OCI-LY7 (cell line): ENCODE results near the gene TEPSIN.

Experiments
- CTCF ChIP-seq: fragments of 200-600 bp; sonication (generic); conservative IDR thresholded peaks from 2 replicates; pipeline ENCODE4 v1.5.1; 2014; ENCODE audit warnings: mild to moderate bottlenecking, antibody characterized with exemption, low read length, moderate library complexity, mixed read lengths
- EZH2phosphoT487 ChIP-seq: fragments of 200-600 bp; sonication (generic); IDR thresholded peaks from 2 replicates; pipeline ENCODE4 v1.6.1; 2018; ENCODE audit warnings: low read depth, borderline replicate concordance, mild to moderate bottlenecking, mixed run types, antibody characterized with exemption, low read length, moderate library complexity, mixed read lengths

DNA sequence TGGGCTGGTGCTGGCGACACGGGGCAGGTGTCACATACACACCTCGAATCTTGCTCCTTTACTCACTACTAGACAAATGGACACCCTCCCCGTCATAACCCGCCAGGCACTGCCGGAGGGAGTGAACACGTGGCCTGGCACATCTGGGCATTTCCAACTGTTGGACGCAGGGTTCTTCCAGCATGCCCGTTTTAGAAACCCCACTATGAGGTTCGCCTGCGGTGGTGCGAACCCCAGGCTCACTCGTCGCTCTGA, 9.3 kb downstream of the TEPSIN start:
- TF ChIP-seq CTCF, result no peak
- no peak for TF ChIP-seq EZH2phosphoT487
